NCI-H1048 (cell line): ENCODE results near the gene EIF1AD.
"Not testable (repeated sequence)": the region's sequence is repeated elsewhere in the genome, so short reads cannot be mapped to it uniquely, and the experiment has no call there.

Source experiments
- DNase-seq: peaks from one replicate; lab custom pipeline; 2025; lab: John Stamatoyannopoulos, UW

EIF1AD gene

DNA sequence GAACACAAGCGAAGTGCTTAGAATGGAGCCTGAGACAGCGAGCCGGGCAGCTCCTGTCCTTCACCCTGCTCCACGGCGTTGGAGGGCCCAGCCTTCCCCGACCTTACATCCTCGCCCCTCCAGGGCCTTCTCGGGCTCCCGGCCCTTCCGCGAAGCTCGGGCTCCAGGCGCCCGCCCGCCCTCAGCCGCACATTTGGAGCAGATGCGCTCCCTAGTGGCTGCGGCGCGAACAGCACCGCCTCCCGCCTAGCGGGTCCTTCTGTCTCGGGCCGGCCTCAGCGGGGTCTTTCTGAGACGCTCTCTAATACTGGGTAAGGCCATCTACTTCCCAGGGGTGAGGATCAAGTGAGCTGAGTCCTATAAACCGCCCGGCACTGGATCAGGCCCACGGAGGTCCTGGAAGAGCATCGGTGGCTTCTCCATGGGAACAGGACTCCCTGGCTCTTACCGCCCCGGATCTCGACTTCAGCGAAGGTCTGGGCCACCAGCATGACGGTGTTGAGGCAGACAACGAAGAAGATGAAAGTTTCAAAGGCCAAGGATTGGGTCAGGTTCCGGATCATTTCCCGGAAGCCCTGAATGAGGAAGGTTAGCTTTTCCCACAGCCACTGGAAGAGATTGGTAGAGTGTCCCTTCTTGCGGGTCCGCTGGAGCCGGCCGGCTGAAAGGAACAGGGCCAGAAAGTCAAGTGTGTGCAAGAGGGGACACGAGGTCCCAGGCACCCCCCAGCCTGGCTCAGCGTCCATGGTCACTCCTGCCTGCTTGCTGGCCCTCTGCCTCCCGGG is 20.6 kb upstream of the EIF1AD start:
- peak; percentile 62 for DNase-seq

GRCh38 chr11:66020618-66021357 is 18.8 kb upstream of the EIF1AD start:
- no peak for DNase-seq

GRCh38 chr11:66020212-66020611 is 18.3 kb upstream of the EIF1AD start:
- no peak for DNase-seq

GRCh38 chr11:66017321-66017720 is 15.4 kb upstream of the EIF1AD start:
- no peak for DNase-seq

GRCh38 chr11:66016793-66017177 is 14.8 kb upstream of the EIF1AD start:
- no peak for DNase-seq

- no peak for DNase-seq
Measured at GRCh38 chr11:66015936-66016792, 14.2 kb upstream of the EIF1AD start.

DNA sequence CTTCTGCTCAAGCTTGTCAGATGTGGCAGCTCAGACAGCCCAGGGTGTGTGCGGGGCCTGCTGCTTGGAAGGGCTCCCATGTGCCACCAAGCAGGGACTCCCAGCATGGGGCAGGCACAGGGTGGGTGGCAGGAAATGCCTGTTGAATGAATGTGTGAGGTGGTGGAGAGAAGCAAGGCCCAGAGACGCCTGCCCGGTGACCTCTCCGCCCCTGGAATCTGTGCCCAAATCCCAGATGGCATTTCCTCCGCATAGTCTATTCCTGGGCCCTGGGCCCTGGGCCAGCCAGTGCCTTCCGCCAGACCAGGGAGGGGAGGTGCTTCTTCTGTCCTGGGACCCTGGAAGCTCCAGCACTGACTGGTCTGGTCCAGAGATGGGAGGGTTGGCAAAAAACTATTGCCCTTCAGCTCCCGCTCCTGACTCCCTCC is 13.5 kb upstream of the EIF1AD start:
- DNase-seq = no peak

GRCh38 chr11:66014804-66015453 is 13.0 kb upstream of the EIF1AD start:
- DNase-seq = no peak

- no peak for DNase-seq
Measured at GRCh38 chr11:66013762-66014100, 11.8 kb upstream of the EIF1AD start.

GRCh38 chr11:66012946-66013761 is 11.2 kb upstream of the EIF1AD start:
- DNase-seq = no peak

GRCh38 chr11:66012371-66012945 is 10.5 kb upstream of the EIF1AD start:
- no peak for DNase-seq

DNA sequence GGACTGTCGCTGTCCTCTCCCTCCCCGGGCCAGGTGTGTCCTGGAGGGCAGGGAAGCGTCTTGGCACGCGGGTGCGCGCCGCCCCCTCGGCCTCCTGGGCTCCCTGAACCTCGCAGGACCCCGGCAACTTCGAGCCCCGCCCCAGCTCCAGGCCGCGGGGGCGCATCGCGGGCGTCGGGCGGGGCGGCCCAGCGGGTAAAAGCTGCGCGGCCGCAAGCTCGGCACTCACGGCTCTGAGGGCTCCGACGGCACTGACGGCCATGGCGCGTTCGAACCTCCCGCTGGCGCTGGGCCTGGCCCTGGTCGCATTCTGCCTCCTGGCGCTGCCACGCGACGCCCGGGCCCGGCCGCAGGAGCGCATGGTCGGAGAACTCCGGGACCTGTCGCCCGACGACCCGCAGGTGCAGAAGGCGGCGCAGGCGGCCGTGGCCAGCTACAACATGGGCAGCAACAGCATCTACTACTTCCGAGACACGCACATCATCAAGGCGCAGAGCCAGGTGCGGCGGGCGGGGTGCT is 9.9 kb upstream of the EIF1AD start, which contains the start of gene CST6:
TSS of gene CST6 (plus strand) at position 224 of the 519 bp plus-strand sequence. CDS start at position 261, 37 bp downstream.
- DNase-seq = no peak

DNA sequence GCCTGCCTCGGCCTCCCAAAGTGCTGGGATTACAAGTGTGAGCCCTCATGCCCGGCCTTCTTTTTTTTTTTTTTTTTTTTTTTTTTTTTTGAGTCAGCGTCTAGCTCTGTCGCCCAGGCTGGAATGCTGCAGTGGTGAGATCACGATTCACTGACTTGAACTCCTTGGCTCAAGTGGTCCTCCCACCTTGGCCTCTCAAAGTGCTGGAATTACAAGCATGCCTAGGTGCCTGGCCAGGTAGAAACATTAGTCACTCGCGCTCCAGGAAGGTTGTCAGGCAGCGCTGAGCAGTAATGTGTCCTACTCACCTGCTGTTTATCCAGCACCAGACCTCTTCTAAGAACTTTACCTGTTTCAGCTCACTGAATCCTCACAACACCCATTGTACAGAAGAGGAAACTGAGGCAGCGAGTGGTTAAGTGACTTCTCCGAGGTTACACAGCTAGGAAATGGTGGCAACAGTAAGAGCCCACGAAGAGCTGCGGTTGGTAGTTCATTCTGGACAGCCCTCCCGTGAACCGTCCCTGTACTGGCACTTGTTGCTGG is 9.4 kb upstream of the EIF1AD start:
- DNase-seq = no peak

DNA sequence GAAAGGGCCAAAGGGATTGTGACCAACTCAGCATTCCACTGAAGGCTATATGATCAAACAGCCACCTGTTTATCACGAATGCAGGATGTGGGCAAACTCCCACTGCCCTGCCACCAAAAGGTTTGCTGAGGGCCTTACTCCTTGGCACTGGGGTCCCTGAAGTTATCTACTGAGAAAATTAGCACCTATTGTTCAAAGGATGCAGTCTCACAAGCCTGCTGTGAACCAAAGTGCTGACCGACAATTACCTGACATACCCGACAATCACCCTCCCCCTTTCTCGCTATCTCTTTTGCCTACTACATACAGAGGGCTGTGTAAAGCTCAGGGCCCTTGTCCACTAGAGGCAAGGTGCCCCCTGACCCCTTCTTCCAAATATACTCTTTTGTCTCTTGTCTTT is 8.1 kb upstream of the EIF1AD start:
- DNase-seq = not testable (repeated sequence)

DNA sequence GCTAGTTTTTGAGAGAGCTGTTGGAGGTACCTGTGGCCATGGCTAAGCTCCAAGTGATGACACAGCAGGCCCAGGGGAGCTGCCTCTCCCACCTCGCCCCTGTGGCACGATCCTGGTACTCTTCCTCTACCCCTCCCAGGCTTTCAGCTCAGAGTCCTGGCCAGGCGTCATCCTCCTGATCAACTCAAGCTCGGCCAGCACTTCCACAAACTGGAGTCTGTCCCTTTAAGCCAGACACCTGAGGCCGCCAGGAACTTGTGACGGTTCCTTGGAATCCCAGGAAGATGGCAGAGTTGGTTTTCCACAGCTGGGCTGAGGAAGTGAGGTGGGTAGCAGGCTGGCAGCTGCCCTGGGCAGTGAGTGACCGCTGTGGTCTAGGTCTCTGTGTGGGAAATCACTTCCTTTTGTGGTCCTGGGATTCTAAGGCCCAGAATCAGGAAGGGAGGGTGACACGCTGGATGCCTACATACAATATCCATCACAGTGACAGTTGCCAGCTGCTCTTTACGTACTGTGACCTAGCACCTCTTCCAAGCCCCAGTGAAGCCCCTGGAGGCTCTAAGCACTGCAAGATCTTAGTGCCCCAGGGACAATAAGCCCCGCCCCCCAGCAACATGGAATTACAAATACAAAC is 6.6 kb upstream of the EIF1AD start:
- no peak for DNase-seq

DNA sequence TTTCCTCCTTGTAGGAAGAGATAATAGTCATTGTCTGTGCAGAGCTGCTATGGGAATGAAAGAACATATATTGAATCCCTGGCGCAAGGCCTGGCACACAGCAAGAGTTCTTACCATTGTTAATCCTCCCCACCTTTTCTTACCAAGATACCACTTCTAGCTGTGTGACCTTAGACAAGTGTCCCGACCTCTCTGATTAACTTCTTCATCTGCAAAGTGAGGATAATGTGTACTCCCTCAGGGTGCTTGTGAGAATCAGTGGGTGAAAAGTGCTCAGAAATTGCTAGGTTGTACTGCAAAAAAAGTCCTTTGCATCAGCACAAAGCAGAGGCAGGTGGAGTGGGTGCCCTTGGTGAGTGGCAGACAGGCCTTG is 6.1 kb upstream of the EIF1AD start:
- no peak for DNase-seq

DNA sequence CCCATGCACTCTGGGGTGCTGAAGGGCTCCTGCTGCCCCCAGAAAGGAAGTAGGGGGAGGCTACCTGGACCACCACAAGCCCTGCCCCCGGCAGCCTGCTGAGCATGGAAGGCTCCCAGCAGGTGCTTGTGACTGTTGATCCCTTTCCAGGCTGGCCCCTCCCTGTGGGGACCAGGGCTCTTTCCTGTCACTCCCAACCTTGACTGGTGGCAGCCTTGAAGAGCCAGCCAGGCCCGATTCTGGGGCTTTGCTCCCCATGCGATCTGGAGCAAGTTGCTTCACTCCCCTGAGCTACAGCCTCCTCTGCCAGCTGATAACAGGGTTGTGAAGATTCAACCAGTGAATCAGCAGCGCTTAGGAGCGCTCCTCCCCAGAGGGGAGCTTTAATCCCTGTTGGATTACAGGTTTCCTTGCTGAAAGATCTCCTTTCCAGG is 5.3 kb upstream of the EIF1AD start:
- DNase-seq = no peak

DNA sequence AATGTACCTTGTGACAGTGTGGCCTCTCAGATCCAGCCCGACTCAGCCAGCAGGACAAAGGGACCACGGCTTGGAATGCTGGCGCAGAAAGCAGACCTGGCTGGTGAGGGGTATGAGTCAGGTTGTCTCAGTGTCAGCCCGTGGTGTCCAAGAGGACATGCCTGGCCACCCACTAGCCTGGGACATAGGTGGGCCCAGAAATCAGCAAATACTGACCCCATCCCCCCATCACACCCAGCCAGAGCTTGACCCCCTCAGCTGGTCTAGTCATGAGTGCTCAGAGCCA is 4.9 kb upstream of the EIF1AD start:
- no peak for DNase-seq

GRCh38 chr11:66006134-66006890 is 4.4 kb upstream of the EIF1AD start:
- DNase-seq = no peak
